ENCODE results near the gene ATP13A4. TPM values are rescaled to one million over a fixed set of nuclear protein-coding genes. Genes with fewer than 3 reads are reported as not detected.

ATP13A4 gene
- total RNA-seq, 2 donors from 2014 or later, result 11.0 to 17.9 TPM

DNA sequence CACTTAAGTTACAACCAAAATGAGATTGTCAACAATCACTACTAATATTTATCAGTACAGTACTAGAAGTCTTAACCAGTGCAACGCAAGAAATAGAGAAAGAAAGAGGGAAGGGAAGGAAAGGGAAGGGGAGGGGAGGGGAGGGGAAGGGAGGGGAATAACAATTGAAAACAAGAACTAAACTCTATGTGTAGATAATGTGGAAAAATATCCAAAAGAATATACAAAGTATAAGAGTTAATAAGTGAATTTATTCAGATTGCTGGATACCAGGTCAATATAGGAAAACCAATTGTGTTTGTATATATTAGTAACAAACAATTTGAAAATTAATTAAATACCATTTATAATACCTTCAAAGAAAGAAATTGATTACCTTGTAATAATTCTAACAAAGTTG, 186.8 kb downstream of the ATP13A4 start:
- H3K36me3 ChIP-seq, result no peaks in the 10 kb centered on the region
- no peak overlapping the region for H3K4me3 ChIP-seq
- DNase-seq, result no peak
- H3K9ac ChIP-seq (ENCODE audit: low read depth in 2 of 2, low read length in 2 of 2), result no peak overlapping the region
- intact Hi-C loops (cut with DNase I), result no loop called here
- no peak overlapping the region for H3K27ac ChIP-seq
- H3K4me1 ChIP-seq, result no peaks in the 10 kb centered on the region
- no peaks in the 10 kb centered on the region for H3K9me3 ChIP-seq
- H3K27me3 ChIP-seq, result no peaks in the 10 kb centered on the region
- TF ChIP-seq, protein P1, sequence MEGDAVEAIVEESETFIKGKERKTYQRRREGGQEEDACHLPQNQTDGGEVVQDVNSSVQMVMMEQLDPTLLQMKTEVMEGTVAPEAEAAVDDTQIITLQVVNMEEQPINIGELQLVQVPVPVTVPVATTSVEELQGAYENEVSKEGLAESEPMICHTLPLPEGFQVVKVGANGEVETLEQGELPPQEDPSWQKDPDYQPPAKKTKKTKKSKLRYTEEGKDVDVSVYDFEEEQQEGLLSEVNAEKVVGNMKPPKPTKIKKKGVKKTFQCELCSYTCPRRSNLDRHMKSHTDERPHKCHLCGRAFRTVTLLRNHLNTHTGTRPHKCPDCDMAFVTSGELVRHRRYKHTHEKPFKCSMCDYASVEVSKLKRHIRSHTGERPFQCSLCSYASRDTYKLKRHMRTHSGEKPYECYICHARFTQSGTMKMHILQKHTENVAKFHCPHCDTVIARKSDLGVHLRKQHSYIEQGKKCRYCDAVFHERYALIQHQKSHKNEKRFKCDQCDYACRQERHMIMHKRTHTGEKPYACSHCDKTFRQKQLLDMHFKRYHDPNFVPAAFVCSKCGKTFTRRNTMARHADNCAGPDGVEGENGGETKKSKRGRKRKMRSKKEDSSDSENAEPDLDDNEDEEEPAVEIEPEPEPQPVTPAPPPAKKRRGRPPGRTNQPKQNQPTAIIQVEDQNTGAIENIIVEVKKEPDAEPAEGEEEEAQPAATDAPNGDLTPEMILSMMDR (IDR thresholded peaks at IDR 0.05), result no peak

DNA sequence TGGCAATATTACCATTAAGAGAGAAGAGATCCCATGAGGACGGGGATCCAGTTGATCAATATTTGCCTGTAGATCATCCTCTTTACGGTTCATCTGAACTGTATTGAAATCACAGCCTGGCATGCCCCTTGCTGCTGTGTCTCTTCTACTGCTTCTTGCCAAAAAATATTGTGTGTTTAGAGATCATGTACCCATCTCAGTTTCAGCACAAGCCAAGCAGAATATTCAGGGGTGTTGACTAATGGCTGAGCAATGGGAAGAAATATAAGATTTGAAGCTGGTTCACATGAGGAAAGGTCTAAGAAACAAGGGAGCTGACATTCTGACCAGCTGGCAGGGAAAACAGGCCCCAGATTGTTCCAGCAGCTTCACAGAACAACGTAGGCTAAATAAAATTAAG, 197.4 kb downstream of the ATP13A4 start:
- Histone ChIP-seq H3K9ac (ENCODE audit: low read depth in 2 of 2, low read length in 2 of 2) (no peak overlapping the region), H3K27me3 (no peaks in the 10 kb centered on the region), H3K36me3 (no peaks in the 10 kb centered on the region), H3K9me3 (no peaks in the 10 kb centered on the region), H3K4me1 (no peaks in the 10 kb centered on the region), H3K4me3 (no peak overlapping the region), H3K27ac (no peak overlapping the region)
- TF ChIP-seq, protein P1 (IDR thresholded peaks at IDR 0.05), result no peak
- intact Hi-C loops (cut with DNase I), result no loop called here
- DNase-seq, result no peak

DNA sequence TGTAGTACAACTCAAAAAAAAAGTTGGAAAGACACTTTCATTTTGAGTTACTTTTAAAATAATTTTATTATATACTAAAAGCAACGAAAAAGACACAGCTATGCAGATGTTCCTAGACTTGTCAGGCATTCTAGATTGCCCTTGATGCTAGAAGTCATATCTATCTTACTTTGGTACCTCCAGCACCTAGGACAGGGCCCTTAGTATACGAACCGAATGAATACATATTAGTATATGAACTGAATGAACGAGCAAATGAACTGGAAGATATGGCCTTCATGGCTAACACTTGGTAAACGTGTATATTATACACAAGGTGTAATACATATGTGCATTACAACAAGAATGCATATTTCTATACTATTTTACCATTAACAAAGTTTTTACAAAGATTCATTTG, 200.3 kb downstream of the ATP13A4 start:
- TF ChIP-seq, protein P1 (IDR thresholded peaks at IDR 0.05), result no peak
- no peak overlapping the region for H3K4me3 ChIP-seq
- intact Hi-C loops (cut with DNase I), result no loop called here
- DNase-seq, result no peak
- no peaks in the 10 kb centered on the region for H3K36me3 ChIP-seq
- no peaks in the 10 kb centered on the region for H3K27me3 ChIP-seq
- H3K27ac ChIP-seq, result no peak overlapping the region
- H3K9me3 ChIP-seq, result no peaks in the 10 kb centered on the region
- H3K9ac ChIP-seq (ENCODE audit: low read depth in 2 of 2, low read length in 2 of 2), result no peak overlapping the region
- no peaks in the 10 kb centered on the region for H3K4me1 ChIP-seq

Other genes with a start within 250 kb of the ATP13A4 start
- under 1 TPM; 0.05 to 0.37 TPM for gene ATP13A5, start 176.1 kb downstream of the ATP13A4 start, total RNA-seq
- 10 to 100 TPM; 76.9 to 93.0 TPM for gene OPA1, start 38.3 kb upstream of the ATP13A4 start, total RNA-seq

Data from colonic mucosa (tissue), 4 donors.